HCT116 (cell line): ENCODE data around the gene MESD. TPM values are rescaled to one million over a fixed set of nuclear protein-coding genes. Genes with fewer than 3 reads are reported as not detected.

Source experiments
- ATAC-seq: fragments of 200-7000 bp; cut with Tn5 transposase; 2 replicates; pipeline ENCODE4 v1.9.1; 2020; ENCODE audit warnings: mild to moderate bottlenecking, moderate library complexity
- BruUV-seq: library from RNA; stranded (reverse); fragments of 400-500 nt; replicated peaks from 2 replicates; lab custom pipeline; 2021; lab: Mats Ljungman, UMichigan
- CTCF ChIA-PET: fragments of 300-600 bp; sonication (Branson Sonifier 250); formaldehyde crosslinking; loops from one replicate; lab custom pipeline; 2021; ENCODE audit warnings: antibody characterized with exemption; lab: Charles Lee
- POLR2A ChIA-PET: fragments of 300-600, 350-600 bp; sonication (Branson Sonifier 250); formaldehyde crosslinking; loops from one replicate; lab custom pipeline; 2021; ENCODE audit warnings: antibody characterized with exemption; lab: Charles Lee
- RAD21 ChIA-PET, 2 experiments: fragments of 300-600 bp; sonication (Branson Sonifier 250); formaldehyde crosslinking; loops; one replicate each; lab custom pipeline; 2023; ENCODE audit warnings: low total read pairs in 2 of 2; ENCODE audit not compliant: uncharacterized antibody in 2 of 2, unreplicated experiment in 2 of 2, low non-redundant PET in 1 of 2; lab: Charles Lee
- DNase-seq: peaks from one replicate; pipeline ENCODE4 v3.0.0-alpha.2; 2010; ENCODE audit warnings: low read depth, low spot score
- H2AFZ ChIP-seq: fragments of 200-600 bp; shearing (Covaris generic), sonication (generic); 2 replicates; pipeline ENCODE4 v1.6.1; 2017; ENCODE audit warnings: low read depth, mixed run types, mixed read lengths, antibody characterized with exemption, low read length; ENCODE audit not compliant: poor library complexity, severe bottlenecking
- H3K27ac ChIP-seq: 2 replicates; pipeline ENCODE4 v1.5.1; 2012; ENCODE audit warnings: low read depth, low read length
- H3K27me3 ChIP-seq: fragments of 200-600 bp; sonication (generic); 2 replicates; pipeline ENCODE4 v1.6.1; 2016; ENCODE audit warnings: mixed run types, low read length, mixed read lengths; ENCODE audit not compliant: insufficient read depth
- H3K36me3 ChIP-seq, 2 experiments: fragments of 200-500 bp in 1 of 2; fragments of 200-600 bp in 1 of 2; sonication (Bioruptor generic) in 1 of 2; sonication (generic) in 1 of 2; 2 replicates each; pipeline versions ENCODE4 v1.5.1 to v1.6.1; 2014 to 2016; ENCODE audit warnings: low read length in 2 of 2, inconsistent platforms in 1 of 2, mixed read lengths in 1 of 2, mixed run types in 1 of 2; ENCODE audit not compliant: insufficient read depth in 2 of 2, control insufficient read depth in 1 of 2
- H3K4me1 ChIP-seq, 2 experiments: fragments of 200-600 bp in 1 of 2; sonication (generic) in 1 of 2; 2 replicates each; pipeline versions ENCODE4 v1.5.1 to v1.6.1; 2012 to 2017; ENCODE audit warnings: low read length in 2 of 2, inconsistent platforms in 1 of 2, mild to moderate bottlenecking in 1 of 2, mixed read lengths in 1 of 2, mixed run types in 1 of 2, moderate library complexity in 1 of 2; ENCODE audit not compliant: insufficient read depth in 2 of 2, control insufficient read depth in 1 of 2
- H3K4me2 ChIP-seq: fragments of 200-600 bp; sonication (generic); 2 replicates; pipeline ENCODE4 v1.6.1; 2017; ENCODE audit warnings: mixed run types, low read length, mixed read lengths
- H3K4me3 ChIP-seq, 2 experiments: fragments of 200-600 bp in 1 of 2; sonication (generic) in 1 of 2; replicated peaks in 1 of 2; 2 replicates each; pipeline ENCODE4 v1.5.1; 2011 to 2016; ENCODE audit warnings: low read length in 2 of 2, control low read depth in 1 of 2, low read depth in 1 of 2, mild to moderate bottlenecking in 1 of 2, mixed read lengths in 1 of 2, mixed run types in 1 of 2
- H3K79me2 ChIP-seq: fragments of 200-600 bp; sonication (generic); 2 replicates; pipeline ENCODE4 v1.6.1; 2017; ENCODE audit warnings: mild to moderate bottlenecking, mixed run types, low read length, moderate library complexity, mixed read lengths; ENCODE audit not compliant: insufficient read depth
- H3K9ac ChIP-seq: fragments of 200-600 bp; sonication (generic); 2 replicates; pipeline ENCODE4 v1.6.1; 2016; ENCODE audit warnings: low read length, mixed read lengths
- H3K9me2 ChIP-seq: fragments of 200-600 bp; sonication (generic), shearing (Covaris generic); 2 replicates; pipeline ENCODE4 v1.6.1; 2017; ENCODE audit warnings: mixed run types, mild to moderate bottlenecking, moderate library complexity; ENCODE audit not compliant: insufficient read depth
- H3K9me3 ChIP-seq, 2 experiments: fragments of 200-500 bp in 1 of 2; fragments of 200-600 bp in 1 of 2; sonication (Bioruptor generic) in 1 of 2; sonication (generic) in 1 of 2; 2 replicates each; pipeline ENCODE4 v1.6.1; 2014 to 2017; ENCODE audit warnings: low read length in 2 of 2, mixed read lengths in 2 of 2, inconsistent platforms in 1 of 2, low read depth in 1 of 2, mild to moderate bottlenecking in 1 of 2, mixed run types in 1 of 2, moderate library complexity in 1 of 2; ENCODE audit not compliant: control insufficient read depth in 1 of 2, insufficient read depth in 1 of 2
- H4K20me1 ChIP-seq: fragments of 200-600 bp; sonication (generic), shearing (Covaris generic); 2 replicates; pipeline ENCODE4 v1.6.1; 2017; ENCODE audit warnings: mixed run types, mild to moderate bottlenecking, moderate library complexity; ENCODE audit not compliant: insufficient read depth
- CBX3 ChIP-seq: IDR thresholded peaks from 2 replicates; pipeline ENCODE4 v1.6.1; 2012; ENCODE audit warnings: low read depth
- CEBPB ChIP-seq: IDR thresholded peaks from 2 replicates; pipeline ENCODE4 v1.6.1; 2012; ENCODE audit warnings: low read depth
- EGR1 ChIP-seq: IDR thresholded peaks from 2 replicates; pipeline ENCODE4 v1.6.1; 2012; ENCODE audit warnings: low read depth
- ELF1 ChIP-seq: IDR thresholded peaks from 2 replicates; pipeline ENCODE4 v1.6.1; 2012; ENCODE audit warnings: low read depth, borderline replicate concordance
- EZH2 ChIP-seq: fragments of 200-600 bp; sonication (generic); IDR thresholded peaks from 2 replicates; pipeline ENCODE4 v1.6.1; 2017; ENCODE audit warnings: antibody characterized with exemption, mixed run types
- EZH2phosphoT487 ChIP-seq: fragments of 200-600 bp; IDR thresholded peaks from 2 replicates; pipeline ENCODE4 v1.6.1; 2018; ENCODE audit warnings: antibody characterized with exemption, borderline replicate concordance
- JUND ChIP-seq: IDR thresholded peaks from 2 replicates; pipeline ENCODE4 v1.6.1; 2012
- POLR2A ChIP-seq: IDR thresholded peaks from 2 replicates; pipeline ENCODE4 v1.7.0; 2011; ENCODE audit warnings: borderline replicate concordance; ENCODE audit not compliant: insufficient read depth, insufficient read length; ENCODE audit errors: extremely low read depth
- POLR2AphosphoS5 ChIP-seq: IDR thresholded peaks from 2 replicates; pipeline ENCODE4 v1.6.1; 2011; ENCODE audit warnings: mild to moderate bottlenecking, low read depth, low read length, moderate library complexity
- RAD21 ChIP-seq: IDR thresholded peaks from 2 replicates; pipeline ENCODE4 v1.6.1; 2012; ENCODE audit warnings: low read depth, mild to moderate bottlenecking
- SIN3A ChIP-seq: IDR thresholded peaks from 2 replicates; pipeline ENCODE4 v1.6.1; 2012; ENCODE audit warnings: low read depth
- TCF7L2 ChIP-seq: IDR thresholded peaks from 2 replicates; pipeline ENCODE4 v1.7.0; 2011; ENCODE audit warnings: borderline replicate concordance, inconsistent platforms; ENCODE audit not compliant: insufficient read depth, insufficient read length; ENCODE audit errors: extremely low read depth
- YY1 ChIP-seq: IDR thresholded peaks from 2 replicates; pipeline ENCODE4 v1.6.1; 2011; ENCODE audit warnings: low read length, low read depth, moderate library complexity, mild to moderate bottlenecking; ENCODE audit not compliant: insufficient replicate concordance; ENCODE audit errors: extremely low read depth
- ZFX ChIP-seq: fragments of 450-650 bp; IDR thresholded peaks from 2 replicates; pipeline ENCODE4 v1.6.1; 2017
- ZNF274 ChIP-seq: fragments of 200-500 bp; sonication (Bioruptor generic); IDR thresholded peaks from 2 replicates; pipeline ENCODE4 v1.6.1; 2014; ENCODE audit warnings: mild to moderate bottlenecking, low read depth, low read length, inconsistent platforms
- intact Hi-C: fragments of 100-400 bp; cut with micrococcal nuclease; formaldehyde crosslinking; loops from 2 replicates; pipeline ENCODE4 v1.10.0; 2022
- total RNA-seq: library from RNA; stranded (reverse); gene quantifications from one replicate; pipeline ENCODE4 v1.2.1, GENCODE V29; 2021; ENCODE audit not compliant: unreplicated experiment
- TF ChIP-seq, protein P1 (sequence below): IDR thresholded peaks from 2 replicates; pipeline ENCODE4 v1.6.1; 2012; ENCODE audit warnings: low read depth
- TF ChIP-seq, protein P2 (sequence below): IDR thresholded peaks from 2 replicates; pipeline ENCODE4 v1.6.1; 2011; ENCODE audit warnings: mild to moderate bottlenecking, low read length, moderate library complexity; ENCODE audit not compliant: insufficient replicate concordance; ENCODE audit errors: extremely low read depth

MESD gene
- total RNA-seq, 1 experiment from 2014 or later, result 22.5 TPM

DNA sequence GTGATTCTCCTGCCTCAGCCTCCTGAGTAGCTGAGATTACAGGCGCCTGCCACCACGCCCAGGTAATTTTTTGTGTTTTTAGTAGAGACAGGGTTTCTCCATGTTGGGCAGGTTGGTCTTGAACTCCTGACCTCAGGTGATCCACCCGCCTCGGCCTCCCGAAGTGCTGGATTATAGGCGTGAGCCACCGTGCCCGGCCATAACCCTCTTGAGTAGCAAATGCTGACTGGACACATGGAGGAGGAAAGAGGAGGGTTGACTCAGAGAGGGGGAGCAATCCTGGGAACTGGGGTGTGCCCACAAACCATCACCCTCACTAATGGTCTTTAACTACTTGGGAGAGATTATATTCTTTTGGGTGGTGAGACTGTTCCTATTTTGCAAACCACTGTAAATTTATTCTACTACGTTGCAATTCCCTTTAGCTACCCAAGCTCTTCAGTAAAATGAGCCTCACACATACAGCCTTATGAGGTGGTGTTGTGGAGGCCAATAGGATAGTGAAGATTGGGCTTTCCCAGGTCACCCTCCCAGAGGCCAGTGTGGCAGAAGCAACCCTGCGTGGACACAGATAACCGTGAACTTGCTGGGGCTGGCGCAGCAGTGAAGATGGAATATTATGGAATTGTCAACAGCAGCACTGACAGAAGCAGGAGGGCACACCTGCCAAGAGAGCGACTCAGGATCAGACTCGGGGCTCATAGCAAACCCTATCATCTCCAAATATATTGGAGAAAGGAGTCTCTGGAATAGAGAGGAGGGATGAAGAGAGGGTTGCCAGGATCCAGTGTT is 48.5 kb upstream of the MESD start:
- Histone ChIP-seq H3K4me2 (no peak overlapping the region), H3K27ac (no peak overlapping the region), H3K79me2 (no peaks in the 10 kb centered on the region), H3K36me3 (no peaks in the 10 kb centered on the region), H3K27me3 (no peaks in the 10 kb centered on the region), H3K4me3 (no peak overlapping the region), H4K20me1 (no peaks in the 10 kb centered on the region), H2AFZ (no peak overlapping the region), H3K9ac (no peak overlapping the region), H3K9me3 (no peaks in the 10 kb centered on the region), H3K9me2 (no peaks in the 10 kb centered on the region), H3K4me1 (no peaks in the 10 kb centered on the region)
- intact Hi-C loops, result no loop called here
- ATAC-seq (no peak), DNase-seq (no peak)
- TF ChIP-seq, protein P1, sequence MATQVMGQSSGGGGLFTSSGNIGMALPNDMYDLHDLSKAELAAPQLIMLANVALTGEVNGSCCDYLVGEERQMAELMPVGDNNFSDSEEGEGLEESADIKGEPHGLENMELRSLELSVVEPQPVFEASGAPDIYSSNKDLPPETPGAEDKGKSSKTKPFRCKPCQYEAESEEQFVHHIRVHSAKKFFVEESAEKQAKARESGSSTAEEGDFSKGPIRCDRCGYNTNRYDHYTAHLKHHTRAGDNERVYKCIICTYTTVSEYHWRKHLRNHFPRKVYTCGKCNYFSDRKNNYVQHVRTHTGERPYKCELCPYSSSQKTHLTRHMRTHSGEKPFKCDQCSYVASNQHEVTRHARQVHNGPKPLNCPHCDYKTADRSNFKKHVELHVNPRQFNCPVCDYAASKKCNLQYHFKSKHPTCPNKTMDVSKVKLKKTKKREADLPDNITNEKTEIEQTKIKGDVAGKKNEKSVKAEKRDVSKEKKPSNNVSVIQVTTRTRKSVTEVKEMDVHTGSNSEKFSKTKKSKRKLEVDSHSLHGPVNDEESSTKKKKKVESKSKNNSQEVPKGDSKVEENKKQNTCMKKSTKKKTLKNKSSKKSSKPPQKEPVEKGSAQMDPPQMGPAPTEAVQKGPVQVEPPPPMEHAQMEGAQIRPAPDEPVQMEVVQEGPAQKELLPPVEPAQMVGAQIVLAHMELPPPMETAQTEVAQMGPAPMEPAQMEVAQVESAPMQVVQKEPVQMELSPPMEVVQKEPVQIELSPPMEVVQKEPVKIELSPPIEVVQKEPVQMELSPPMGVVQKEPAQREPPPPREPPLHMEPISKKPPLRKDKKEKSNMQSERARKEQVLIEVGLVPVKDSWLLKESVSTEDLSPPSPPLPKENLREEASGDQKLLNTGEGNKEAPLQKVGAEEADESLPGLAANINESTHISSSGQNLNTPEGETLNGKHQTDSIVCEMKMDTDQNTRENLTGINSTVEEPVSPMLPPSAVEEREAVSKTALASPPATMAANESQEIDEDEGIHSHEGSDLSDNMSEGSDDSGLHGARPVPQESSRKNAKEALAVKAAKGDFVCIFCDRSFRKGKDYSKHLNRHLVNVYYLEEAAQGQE, result no peak
- TF ChIP-seq POLR2A (no peak), CBX3 (no peak), YY1 (no peak), ELF1 (no peak), TCF7L2 (no peak), SIN3A (no peak), EGR1 (no peak), EZH2phosphoT487 (no peak), JUND (no peak), ZNF274 (no peak), RAD21 (no peak), CEBPB (no peak), EZH2 (no peak), ZFX (no peak), POLR2AphosphoS5 (no peak)
- TF ChIP-seq, protein P2, sequence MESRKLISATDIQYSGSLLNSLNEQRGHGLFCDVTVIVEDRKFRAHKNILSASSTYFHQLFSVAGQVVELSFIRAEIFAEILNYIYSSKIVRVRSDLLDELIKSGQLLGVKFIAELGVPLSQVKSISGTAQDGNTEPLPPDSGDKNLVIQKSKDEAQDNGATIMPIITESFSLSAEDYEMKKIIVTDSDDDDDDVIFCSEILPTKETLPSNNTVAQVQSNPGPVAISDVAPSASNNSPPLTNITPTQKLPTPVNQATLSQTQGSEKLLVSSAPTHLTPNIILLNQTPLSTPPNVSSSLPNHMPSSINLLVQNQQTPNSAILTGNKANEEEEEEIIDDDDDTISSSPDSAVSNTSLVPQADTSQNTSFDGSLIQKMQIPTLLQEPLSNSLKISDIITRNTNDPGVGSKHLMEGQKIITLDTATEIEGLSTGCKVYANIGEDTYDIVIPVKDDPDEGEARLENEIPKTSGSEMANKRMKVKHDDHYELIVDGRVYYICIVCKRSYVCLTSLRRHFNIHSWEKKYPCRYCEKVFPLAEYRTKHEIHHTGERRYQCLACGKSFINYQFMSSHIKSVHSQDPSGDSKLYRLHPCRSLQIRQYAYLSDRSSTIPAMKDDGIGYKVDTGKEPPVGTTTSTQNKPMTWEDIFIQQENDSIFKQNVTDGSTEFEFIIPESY, result no peak
- POLR2A ChIA-PET, result no interaction called here
- RAD21 ChIA-PET, result no interaction called here
- no TSS peak for BruUV-seq
- CTCF ChIA-PET, result no interaction called here
